ENCODE measurements around the gene PPT2.
"Not testable (repeated sequence)": the region's sequence is repeated elsewhere in the genome, so short reads cannot be mapped to it uniquely, and the experiment has no call there.

PPT2 gene

DNA sequence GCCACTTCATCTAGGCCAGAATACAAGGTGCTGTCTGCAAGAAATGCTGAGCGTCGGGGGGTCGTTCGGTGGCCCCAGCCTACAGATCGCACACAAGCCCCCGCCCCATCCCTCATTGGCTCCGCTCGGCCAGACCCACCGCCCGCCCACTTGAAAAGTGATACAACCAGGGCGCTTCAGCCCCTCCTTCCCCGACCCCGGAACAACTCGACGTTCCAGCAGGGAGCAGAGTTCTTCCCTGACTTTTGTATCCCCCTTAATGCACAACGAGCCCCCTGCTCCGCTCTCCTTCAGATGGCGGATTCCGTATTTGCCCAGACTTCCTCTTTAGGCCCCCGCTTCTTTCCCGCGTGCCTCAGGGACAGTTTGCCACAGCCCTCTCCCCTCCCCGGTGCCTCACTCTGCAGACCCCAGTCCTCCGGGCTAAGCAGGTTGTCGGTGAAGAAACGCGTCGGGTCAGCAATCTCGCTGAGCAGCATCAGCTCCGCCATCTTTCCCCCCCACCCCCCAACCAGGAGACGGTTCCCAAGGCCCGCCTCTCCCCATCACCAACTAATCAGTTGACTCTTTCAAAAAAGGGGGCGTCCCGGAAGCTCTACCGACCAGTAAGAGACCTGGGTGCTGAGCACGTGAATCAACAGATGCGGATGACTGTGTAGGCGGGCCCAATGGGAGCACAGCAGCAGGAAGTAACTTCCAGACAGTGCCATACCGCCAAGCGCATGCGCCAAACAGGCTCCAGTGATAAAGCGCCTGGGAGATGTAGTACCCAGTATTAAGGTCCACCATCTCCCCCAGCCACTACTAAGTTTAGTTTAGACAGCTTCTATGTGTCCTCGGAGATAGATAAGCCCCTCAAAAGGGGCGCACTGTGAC, 26.0 kb upstream of the PPT2 start, which contains the start of gene ATF6B:
TSS of gene ATF6B (minus strand) at position 530 of the 876 bp plus-strand sequence. CDS start at position 491, 39 bp downstream.
- FAIRE-seq = peak; percentile 98

DNA sequence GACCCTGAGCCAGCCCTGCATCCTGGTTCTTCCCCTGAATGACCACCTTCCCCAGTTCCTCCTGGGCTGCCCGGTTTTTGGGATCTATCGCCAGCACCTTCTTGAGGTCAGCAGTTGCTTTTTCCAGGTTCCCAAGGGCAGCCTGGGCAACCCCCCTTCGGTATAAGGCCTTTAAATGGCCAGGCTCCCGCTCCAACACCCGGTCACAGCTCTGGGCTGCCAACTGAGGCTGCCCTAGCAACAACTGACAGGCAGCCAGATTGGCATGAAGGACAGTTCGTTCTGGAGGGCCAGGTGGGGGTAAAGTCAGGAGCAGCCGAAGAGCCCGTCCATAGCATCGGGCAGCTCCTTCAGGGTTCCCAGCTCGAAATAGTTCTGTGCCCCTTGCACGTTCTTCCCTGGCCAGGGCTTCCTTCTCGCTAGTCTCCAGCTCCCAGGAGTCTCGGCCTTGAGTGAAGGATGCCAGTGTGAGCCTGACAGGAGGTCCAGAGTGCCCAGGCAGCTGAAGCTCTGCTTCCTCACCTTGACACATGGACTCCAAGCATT, 25.1 kb upstream of the PPT2 start:
- no peak for FAIRE-seq

DNA sequence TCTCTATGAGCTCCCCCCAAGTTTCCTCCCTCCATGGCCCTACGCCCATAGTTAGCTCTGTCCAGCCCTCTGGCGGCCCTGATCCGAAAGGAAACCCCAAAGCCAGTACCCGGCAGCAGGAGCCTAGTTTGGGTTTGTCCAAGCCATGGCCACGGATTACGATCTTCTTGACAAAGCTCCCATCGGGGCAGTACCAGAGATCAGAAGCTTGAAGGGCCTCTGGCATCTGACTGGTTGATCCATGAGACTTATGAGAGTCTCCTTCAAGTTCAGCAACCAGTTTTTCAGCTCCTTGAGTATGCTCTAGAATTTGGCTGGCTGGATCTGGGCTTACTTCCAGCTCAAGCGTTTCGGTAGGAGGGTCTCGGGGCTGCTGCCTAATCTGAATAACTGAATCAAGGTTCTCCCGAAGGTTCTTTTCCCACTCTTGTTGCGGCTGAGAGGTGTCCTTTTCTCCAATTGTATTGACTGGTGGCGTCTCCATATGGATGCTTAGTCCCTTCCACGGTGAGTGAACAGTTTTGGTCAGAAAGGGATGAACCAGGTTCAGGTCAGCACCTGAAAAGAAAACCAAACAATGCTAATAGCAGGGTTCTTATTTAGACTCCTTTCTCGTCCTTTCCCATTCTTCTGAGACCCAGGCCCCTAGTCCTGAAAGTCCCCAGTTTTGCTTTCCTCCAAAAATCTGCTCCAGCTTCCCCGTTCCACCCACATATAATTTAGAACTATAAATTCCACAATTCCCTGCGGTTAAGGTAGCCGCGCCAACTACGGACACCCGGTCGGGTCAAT, 24.4 kb upstream of the PPT2 start:
- no peak for FAIRE-seq

DNA sequence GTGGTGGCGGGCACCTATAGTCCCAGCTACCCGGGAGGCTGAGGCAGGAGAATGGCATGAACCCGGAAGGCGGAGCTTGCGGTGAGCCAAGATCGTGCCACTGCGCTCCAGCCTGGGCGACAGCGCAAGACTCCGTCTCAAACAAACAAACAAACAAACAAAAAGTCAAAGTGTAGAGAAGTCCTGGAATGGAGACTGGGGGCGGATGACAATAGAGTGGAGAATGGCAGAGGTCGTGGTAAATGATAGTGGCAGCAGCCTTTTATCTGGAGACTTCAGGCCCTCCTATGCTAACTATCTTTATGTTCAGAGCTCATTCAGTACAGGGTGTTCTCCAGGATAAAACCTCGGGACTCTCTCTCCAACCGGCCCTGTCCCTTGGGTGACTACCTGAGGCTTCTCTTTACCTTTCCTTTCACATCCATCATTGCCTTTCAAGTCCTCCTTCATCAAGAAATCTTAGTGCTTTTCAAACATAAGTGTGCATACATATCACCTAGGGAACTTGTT, 22.4 kb upstream of the PPT2 start:
- no peak for FAIRE-seq

DNA sequence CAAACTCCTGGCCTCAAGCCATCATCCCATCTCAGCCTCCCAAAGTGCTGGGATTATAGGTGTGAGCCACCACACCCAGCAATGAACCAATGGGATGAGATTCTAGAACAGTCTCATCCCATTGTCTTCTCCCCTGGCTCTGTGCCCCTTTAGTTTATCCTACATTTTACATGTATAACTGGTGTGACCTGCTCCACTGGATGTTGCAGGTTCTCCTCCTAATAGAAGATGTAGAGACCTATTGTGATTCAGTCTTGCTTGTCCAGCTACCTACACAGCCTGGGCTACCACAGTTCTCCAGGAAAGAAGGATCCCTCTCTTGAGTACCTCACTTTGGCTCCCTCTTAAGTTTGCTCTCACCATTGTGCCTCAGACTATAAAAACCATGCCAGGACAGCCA, 21.8 kb upstream of the PPT2 start:
- FAIRE-seq = no peak

DNA sequence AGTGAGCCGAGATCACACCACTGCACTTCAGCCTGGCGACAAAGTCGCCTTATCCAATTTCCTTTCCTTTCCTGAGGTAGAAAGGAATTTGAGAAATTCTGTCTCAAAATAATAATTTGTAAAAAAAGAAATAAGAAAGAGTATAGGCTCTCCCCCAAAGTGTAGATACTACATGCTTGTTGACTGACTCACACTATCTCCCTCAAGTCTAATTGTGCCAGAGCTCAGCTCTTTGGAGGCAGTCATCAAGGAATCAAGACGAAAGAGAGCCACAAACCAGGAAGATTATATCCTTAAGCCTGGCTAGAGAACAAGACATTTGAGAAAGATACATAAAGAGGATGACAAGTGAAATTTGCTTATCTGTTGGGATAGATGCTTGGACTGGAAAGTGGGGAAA, 20.2 kb upstream of the PPT2 start:
- FAIRE-seq = no peak

DNA sequence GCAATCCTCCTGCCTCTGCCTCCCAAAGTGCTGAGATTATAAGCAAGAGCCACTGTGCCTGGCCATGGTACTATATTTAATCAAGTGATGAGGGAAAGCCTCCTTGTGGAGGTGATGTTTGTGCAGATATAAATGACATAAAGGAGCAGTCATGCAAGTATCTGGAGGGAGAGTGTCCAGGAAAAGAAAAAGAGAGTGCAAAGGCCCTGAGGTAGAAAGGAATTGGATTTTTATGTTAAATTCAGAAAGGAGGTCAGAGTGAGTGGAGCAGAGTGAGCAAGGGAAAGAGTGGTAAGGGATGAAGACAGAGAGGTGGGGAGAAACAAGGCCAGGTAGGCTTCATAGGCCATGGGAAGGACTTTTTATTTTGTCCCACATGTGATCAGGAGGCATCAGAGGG, 16.5 kb upstream of the PPT2 start:
- FAIRE-seq = no peak

DNA sequence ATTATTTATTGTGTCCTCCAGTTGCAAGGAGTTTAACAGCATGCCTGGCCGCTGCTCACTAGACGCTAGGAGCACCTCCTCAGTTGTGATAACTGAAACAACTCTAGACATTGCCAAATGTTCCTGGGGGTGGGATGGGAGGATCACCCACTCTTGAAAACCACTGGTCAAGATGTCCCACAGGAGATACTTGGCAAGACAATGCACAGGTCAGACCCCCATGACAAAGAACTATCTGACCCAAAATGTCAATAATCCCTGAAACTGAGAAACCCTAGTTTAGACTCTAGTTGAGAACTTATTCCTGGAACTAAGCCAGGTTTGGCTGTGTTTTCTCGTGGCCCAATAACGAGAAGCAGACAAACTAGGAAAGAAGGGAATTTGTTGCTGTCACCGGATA, 14.4 kb upstream of the PPT2 start:
- FAIRE-seq = no peak

DNA sequence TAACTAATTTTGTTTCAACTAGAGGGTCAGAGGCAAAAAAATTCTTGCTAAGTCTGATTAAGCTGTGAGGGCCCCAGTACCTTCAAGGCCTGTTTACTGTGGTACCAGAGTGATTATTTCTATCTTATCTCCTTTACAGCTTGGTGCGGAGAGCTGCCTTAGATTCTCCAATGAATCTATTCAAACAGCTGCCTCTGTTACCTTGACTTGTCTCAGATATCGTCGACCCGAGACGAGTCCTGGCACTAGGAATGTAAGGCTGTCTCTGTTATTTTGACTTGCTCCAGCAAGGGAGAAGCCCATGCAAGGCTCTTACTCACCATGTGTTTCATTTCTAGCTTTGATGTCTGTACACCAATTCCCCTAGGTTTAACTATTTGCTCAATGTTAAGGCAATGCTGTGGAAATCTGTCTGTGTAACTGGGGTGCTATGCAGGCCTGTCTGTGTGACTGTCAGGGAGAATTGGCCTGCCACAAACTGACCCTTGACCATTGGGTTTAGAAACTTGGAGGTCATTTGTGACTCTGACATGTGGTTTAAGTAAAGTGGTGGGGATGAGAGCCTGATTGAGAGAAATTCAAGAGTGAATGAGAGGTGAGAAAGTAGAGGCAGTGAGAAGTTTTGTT, 13.4 kb upstream of the PPT2 start:
- no peak for FAIRE-seq

DNA sequence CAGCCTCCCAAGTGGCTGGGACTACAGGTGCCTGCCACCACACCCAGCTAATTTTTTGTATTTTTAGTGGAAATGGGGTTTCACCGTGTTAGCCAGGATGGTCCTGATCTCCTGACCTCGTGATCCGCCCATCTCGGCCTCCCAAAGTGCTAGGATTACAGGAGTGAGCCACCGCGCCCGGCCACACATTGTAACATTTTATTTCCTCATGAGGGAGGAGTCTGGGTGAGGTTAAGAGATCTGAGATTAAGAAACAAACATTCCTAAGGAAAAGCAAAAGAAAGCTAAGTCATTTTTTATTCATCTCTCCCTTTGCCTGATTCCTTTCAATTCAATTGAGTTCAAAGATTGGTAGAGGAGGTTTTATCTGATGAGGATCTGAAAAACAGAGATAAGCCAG, 9.7 kb upstream of the PPT2 start:
- not testable (repeated sequence) for FAIRE-seq

DNA sequence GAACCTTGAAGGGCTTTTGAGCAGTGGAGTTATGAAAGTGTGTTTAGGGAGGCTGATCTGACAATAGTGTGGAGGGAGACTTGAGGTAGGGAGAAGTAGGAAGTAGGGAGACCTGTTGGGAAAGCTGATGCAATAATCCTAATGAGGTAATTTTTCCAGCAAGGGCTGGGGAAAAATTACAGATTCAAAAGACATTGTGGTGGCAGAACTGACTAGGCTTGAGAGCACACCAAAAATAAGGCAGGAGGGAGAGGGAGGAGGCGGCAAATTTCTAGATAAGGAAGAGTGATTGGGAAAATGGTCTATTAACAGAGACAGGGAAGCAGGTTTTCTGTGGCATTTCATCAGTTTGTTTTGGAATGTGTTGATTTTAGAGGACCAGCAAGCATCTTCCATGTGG, 7.7 kb upstream of the PPT2 start:
- FAIRE-seq = no peak

DNA sequence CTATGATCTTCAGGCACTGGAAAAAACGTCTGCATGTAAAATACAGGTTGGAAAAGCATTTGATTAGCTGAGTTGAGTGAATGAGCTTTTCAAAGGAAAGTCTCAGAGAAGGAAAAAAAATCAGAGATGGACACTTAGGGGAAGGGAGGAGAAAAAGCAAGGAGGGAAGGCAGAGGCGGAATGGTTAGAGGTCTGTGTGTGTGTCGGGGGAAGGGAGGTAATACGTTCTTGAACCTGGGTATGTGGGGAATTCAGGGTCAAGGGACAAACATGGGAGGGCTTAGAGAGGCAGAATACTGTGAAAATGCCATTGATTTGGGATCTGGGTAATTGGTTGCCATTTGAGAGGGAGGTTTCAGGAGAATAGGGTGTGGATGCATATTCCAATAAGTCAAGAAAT, 7.3 kb upstream of the PPT2 start:
- FAIRE-seq = no peak

DNA sequence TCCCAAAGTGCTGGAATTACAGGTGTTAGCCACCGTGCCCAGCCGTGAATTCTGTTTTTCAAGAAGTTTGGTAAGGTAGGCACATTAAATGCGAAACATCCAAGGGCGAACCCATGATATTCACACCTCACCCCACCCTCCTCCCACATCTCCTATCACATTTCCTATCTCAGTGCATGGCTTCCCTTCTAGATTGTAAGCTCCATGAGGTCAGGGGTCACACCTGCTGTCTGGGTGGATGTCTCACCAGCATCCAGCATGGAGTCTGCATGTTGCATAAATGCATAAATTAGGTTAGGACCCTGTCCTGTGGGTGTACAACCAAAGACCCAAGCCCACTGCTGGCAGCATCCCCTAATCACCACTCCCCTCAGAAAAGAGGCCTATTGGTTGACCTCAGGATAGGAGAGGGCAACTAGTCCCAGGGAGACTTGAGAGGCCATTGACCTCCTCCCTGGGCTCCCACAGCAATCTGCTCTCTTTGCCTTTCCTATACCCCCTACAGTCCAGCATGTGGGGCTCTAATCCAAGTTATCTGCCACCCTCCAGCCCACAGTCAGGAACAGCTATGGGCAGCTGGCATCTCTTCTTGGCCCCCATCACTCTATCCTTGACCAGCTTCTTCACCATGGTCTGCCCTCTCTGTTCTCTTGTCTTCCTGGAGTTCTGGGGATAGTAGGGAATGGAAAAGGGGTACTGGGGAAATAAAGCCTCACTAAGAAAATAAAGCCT, 6.4 kb upstream of the PPT2 start:
- no peak for FAIRE-seq

DNA sequence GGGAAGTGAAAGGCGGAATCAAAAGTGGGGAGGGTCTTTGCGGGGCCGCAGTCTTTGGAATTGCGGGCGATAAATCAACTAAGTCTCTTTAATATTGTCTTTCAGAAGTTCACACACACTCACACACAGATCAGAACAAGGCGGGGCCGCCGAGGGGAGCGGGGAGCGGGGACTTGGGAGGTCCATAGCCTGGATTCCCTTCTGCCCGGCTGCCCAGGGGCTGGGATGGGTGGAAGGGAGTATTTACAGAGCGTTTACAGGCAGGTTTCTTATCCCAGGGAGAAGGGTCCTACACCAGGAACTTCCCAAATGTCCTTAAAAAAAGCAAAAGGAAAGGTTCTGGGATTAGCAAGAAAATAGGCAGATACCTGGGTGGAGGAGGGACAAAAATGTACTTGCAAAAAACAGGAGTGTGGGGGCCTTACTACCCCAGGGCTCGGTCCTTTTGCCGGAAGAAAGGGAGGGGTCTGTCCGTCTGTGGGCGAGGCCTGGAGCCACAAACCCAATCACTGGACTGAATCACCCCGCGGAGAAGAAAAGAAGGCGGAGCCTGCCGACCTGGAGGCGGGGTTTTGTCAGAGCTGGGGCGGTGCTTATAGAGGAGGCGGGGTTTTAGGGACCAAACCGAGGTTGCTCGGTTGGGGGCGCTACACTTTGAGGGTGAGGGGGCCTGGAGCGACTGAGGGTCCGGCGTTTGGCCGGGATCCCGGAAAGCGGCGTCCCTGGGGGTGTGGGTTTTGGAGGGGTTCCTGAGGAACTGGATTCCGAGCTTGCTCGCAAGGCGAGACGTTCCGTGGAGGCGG, 5.5 kb upstream of the PPT2 start:
- FAIRE-seq = no peak

DNA sequence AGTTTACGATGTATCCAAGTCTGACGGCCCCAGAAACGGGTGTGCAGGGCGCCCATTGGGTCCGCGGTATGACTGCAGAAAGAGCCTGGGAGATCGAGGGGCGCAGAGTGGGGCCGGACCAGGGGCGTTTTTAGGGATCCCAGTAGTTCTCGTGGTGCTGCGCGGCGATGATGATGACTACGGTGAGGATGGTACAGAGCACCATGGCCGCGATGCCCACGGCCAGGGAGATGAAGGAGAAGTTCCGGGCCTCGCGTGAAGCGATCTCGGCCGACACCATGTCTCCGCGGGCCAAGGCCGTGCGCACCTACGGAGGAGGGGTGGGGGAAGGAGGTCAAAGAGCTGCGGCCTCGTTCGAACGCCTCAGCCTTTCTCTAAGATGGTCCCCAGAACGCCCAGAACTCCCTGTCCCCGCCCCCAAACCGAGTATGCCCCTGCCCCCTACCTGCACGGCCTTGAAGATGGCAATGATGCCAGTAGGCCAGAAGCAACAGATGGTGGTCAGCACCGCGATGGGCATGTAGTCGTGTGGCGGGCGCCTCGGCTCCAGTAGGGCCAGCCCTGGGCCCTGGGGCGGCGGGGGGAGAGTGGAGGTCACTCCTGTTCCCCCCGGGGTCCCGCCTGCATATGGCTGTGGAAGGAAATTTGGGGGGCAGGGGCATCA, 4.7 kb upstream of the PPT2 start:
- no peak for FAIRE-seq

DNA sequence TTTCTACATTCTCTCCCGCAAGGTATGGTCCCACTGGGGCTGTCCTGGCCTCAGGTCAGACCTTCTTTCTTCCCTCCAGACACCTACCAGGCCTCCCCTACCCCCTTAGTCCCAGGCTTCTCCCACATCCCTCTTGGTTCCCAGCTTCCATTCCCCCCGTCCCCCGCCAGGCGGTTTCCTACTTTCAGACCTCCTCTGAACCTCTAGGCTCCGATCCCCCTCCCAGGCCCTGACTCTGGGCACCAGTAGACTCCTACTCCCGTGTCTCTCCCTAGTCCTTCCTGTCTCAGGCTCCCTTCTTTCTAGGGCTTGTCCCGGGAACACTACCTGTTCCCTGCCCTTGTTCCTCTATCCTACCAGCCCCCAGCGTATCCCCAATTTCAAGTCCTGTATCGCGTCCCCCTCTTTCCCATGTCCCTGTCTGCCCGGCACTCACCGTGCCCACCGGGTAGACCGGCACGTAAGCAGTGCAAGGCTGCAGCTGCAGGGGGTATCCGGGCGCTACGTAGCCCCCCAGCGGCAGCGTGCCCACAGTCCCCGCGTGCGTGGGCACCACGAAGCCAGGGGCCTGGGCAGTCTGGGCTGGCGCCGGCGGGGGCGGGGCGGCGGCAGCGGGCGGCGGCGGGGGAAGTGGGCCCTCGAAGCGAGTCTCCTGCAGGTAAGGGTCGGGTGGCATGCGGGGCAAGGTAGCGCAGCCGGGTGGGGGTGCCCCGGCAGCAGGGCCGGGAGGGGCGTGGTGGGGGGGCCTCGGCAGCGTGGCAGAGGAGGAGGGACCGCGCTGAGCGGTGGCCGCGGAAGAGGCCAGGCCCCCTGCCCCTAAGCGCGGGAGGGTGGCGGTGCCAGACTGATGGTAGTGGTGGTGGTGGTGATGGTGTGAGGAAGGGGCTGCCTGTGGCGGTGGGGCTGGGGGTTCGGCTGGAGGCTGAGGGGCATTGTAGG, 3.7 kb upstream of the PPT2 start:
- no peak for FAIRE-seq

DNA sequence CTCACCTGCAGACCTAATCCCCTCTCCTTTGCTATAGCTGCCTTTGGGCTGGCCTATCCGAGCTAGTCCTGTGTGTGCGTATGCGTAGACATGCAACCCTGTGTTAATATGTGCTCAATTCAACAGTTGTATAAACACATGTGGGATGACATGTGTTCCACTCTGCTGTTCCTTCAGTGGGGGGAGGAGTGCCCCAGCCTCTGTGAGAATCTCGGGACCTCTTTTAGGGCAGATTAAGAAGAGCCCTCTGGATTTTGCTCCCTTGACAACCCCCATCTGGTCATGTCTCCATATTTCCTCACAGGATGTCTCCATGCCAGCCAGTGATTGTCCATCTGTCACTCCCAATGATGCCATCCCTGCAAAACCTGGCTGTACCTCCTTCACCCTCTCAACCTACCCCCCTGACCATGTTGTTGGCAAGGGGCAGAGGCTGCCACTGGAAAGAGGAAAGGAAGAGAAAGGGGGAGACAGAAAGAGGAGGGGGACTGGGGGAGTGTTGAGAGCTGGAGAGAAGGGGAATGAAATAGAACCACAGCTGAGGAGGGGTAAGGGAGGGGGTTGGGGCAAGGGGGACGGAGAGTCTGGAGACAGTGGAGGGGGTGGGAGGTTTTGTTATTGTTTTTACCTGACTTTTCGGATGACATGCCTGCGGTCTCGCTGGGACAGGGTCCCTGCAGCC, 2.6 kb upstream of the PPT2 start:
- no peak for FAIRE-seq

DNA sequence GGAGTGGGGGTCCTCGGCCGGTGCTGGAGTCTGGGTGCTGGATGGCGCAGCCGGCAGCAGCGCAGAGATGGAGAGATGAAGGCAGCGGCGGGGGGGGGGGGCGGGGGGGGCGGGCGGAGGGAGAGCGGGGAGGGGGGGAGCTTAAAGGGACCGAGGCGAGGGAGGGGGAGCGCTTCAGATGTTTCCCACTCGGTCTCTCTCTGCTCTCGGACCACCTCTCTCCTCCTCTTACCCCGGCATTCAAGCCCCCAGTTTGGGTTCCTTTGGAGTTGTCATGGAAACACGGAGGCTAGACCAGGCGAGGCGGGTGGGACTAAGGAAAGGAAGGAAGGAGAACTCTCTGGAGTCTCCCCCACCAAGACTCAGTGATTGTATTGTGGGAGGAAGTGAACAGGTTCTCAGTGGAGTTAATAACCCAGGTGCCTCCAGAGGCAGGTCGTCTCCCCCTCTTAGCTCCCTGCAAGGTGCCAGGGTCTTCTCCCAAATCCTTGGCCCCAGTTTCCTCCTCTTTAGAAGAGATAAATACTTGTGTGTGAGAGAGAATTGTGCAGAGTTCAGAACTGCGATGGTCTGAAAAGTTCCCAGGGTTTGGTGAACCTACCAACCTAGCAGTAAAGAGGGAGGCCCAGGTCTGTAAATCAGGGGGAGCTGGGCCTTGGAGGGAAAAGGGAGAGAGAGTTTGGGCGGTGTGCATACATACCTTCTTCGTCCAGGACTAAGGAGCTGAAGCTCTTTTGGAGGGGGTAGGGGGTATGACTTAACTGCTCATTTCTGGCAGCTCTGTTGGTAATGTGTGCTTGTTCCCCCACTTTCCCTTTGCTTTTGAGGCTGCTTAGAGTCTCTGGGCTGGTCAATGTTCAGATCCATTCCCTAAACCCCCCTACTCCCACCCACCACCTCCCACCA, 1.8 kb upstream of the PPT2 start, which contains the start of gene PRRT1:
TSS of gene PRRT1 (minus strand) at position 77 of the 906 bp plus-strand sequence. CDS start 112 bp downstream, outside the sequence.
- FAIRE-seq = no peak

All from A204.1 (cell line).